NCI-H187 (cell line): ENCODE data around the gene DNASE1L3.

Source experiments
- DNase-seq, 2 experiments: peaks; one replicate each; lab custom pipeline; 2025; lab: John Stamatoyannopoulos, UW

Gene DNASE1L3

DNA sequence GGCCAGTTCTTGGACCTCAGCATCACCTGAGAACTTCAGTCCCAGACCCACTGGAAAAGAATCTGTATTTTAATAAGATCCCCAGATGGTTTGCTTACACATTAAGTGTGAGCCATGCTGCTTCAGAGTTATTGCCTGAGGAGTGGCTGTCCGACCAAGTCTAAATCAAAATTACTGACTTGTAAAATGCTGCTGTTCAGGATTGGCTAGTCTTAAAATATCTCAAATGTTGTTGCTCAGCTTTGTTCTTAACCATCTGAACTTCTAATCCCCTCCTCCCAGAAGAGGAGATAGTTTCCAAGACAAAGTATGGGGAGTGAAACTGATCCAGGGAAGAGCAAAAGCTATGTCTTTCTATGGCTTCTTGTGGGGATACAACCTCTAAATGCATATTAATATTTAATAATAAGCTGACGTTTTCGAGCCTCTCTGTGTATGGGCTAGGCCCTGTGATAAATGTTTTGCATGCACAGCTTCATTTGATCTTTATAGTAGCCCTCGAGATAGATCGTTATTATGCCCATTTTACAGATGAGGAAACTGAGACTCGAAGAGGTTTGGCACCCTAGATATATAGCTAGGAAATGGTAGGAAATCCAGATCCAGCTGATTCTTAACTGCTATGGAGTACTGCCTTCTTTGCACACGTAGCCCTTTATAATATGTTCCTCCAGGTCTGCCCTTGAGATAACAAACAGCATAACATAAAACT lies 52.2 kb downstream of the DNASE1L3 start:
- DNase-seq = no peak

DNA sequence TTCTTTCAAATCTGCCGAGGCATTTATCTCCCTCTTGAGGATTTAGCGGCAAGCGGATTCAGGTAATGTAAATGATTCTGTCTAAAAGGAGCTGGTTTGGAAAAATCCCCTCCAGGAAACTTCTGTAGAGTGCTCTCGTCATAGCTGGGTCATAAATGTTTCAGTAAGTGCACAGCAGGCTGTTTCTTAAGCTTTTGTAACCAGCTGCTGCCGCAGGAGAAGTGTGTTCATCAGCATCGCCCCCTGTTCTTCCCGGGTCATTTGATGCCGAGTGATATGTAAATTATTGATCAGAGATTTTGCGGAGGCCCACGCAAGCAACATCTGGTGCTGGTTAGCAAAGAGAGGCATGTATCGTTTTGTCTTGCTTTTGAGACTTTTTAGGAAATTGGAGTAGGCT lies 53.1 kb downstream of the DNASE1L3 start:
- no peak for DNase-seq

DNA sequence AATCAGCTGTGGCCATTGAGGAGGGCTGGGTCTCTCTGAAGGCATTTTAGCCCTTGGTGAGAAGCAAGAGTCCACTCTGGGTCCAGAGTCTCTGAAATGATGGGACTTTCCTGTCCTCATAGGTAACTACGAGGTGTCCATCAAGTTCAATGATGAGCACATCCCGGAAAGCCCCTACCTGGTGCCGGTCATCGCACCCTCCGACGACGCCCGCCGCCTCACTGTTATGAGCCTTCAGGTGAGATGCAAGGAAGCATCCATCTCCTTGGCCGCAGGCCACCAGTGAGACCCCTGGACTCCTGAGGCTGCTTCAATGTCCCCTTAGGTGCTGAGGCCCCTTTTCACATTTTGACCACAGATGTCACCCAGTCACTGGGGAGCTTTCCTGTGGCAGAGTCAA lies 54.9 kb downstream of the DNASE1L3 start:
- no peak for DNase-seq

DNA sequence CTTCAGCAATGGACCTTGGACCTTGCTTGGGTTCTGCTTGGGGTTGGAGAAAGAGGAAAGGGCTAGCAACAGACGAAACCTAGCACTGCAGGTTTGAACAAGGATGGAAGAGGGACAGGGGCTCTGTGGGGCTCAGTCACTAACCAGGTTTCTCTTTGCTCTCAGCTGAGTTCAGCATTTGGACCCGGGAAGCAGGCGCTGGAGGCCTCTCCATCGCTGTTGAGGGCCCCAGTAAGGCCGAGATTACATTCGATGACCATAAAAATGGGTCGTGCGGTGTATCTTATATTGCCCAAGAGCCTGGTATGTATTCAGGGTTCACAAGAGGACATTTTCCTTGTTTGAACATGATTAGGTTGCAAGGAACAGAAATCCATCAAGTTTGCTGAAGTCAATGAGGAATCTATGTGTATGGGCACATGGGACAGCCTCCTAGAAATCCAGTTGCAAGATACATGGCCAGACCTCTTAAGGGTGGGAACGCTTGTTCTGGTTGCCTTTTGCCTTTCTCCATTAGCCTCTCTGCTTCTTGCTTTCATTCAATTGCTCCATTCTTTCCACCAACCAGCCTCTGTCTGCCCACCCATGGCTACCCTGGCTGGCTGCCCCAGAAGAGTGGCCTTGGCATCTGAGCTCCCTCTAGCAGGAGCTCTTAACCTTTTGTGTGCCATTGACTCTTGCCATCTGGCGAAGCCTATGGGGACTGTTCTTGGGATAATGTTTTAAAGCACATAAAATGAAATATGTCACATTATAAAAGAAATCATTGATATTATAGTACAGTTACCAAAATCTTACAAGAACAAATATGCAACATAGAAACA lies 55.9 kb downstream of the DNASE1L3 start:
- no peak for DNase-seq

DNA sequence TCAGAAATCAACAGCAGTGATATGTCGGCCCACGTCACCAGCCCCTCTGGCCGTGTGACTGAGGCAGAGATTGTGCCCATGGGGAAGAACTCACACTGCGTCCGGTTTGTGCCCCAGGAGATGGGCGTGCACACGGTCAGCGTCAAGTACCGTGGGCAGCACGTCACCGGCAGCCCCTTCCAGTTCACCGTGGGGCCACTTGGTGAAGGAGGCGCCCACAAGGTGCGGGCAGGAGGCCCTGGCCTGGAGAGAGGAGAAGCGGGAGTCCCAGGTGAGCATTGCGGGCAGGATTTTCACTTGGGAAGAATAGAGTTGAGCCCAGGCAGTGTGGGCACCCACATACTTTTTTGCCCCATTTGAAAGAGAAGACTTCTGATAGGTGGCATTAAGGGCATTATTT lies 57.4 kb downstream of the DNASE1L3 start:
- no peak for DNase-seq

DNA sequence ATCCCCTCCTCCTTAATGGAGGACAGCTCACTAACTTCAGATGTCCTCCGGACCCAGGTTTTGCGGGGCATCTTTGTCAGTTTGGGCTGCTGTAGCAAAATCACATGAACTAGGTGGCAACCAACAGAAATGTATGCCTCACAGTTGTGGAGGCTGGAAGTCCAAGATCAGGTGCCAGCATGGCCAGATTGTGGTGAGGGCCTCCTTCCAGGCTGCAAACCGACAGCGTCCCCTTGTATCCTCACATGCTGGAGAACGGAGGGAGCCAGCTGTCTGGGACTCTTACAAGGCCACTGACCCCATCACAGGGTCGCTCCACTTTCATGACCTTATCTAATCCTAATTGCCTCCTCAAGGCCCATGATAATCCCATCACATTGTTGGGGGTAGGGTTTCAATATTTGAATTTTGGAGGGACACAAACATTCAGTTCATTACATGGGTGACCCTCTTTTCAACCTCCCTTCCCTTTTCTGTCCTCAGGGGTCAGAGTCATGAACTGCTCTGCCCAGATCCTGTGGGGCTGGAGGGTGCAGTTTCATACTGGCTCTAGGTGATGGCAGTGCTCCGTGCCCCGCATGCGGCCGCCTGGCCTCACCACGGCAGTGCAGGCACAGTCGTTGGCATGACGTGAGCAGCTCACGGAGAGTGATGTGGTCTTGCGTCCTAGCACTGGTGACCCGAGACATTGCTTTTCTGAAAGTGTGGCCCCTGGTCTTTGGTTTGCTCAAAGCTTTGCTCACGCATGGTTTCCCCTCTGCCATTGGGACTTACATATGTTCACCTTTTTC lies 58.4 kb downstream of the DNASE1L3 start:
- DNase-seq = no peak

DNA sequence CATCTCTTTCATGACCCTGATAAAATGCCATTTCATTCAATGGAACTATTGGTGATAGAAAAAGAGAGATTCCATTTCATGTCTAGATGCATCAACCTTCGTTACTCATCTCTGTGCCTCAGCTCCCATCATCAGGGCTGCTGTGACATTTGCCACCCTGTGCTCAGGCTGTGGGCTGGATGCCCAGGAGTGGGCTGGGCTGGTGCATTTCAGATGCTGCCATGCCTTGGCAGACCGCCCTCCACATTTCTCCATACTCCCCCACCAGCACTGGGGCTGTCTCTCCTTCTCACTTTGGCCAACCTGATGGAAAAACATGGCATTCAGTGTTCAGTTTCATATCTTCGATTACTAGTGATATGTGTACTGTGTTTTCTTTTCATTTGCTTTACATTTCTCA lies 59.1 kb downstream of the DNASE1L3 start:
- DNase-seq = no peak

DNA sequence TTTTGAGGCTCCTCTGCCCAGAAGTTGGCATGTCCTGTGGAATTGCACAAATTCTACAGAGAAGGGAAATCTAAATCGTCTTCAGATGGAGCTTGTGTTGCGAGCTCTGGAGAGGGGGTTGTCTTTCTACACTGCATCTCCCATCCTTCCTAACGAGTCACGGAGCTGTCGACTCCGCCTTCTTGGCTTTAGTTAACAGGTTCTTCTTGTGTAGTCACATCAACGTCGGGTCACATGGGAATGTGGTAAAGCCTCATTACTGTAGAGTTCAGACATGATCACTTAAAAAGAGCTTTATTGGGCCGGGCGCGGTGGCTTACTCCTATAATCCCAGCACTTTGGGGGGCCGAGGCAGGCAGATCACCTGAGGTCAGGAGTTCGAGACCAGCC lies 60.0 kb downstream of the DNASE1L3 start:
- DNase-seq = no peak

DNA sequence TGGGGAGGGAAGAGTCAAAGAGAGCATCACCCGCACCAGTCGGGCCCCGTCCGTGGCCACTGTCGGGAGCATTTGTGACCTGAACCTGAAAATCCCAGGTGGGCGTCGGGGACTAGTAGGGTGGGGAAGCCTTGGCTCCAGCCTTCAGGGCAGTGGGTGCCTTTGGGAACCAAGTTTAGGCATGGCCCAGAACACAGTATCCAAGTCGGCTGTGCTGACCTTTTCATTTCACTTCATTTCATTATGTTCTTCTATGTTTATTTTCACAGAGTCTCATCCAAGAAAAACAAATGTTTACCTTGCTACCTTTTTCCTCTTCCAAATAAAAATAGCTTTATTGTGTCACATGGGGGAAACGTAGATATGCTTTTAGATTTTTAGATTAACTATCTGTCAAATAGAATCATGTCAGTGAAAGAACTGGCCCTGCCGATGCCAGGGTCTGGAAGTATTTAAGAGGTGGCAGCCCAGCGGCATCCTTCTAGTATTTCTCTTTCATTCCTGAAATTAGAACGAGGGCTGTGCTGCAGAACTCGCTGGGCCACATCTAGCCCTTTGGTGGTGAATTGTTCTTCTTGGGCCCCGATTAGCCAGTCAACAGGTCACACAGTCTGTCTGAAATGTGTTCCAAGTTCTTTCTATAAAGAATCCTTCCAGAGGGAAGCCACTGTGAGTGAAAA lies 60.5 kb downstream of the DNASE1L3 start:
- DNase-seq = no peak

DNA sequence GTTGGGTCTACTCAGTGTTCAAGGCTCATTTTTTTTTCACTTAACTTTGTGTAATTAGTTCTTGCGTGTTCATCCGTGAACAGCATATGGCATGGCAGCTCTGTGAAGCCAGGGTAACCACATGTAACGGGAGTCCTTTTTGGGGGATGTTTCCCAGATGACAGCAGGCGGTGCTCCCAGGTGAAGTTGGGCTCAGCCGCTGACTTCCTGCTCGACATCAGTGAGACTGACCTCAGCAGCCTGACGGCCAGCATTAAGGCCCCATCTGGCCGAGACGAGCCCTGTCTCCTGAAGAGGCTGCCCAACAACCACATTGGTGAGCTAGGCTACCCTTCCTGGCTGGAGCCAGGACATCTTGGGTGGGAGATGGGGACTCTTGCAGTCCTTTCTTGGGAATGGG lies 62.7 kb downstream of the DNASE1L3 start:
- no peak for DNase-seq

DNA sequence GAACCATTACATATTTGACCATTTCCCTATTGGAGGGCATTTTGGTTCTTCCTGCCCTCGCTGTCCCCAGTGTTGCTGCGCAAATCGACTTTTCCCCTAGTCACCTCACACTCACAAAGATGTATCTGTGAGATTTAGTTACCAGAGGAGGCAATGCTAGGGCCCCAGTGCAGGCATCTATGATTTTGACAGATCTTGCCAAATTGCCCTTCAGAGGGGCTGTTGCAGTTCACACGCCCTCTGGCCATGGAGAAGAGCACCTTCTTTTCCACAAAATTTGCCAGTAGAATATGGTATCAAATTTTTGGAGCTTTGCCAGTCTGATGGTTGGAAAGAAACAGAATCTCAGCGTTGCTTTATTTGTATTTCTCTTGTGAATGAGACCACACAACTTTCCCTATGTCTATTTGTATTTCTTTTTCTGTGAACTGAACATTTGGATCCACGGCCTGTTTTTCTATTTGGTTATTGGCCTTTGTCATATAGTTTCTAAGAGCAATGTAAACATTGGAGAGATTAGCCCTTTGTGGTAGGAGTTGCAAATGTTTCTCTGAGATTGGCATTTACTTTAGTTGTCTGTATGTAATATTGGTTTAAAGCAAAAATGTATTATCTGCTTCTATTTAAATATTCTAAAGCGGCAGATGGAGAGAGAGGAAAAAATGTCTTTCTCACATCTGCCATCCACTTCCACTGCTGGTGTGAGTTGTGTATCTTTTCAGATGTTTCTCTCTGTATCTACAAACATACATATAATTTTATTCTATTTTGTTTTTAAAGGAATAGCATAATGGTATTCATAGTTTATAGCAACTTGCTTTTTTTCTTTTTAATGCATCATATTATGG lies 66.1 kb downstream of the DNASE1L3 start:
- no peak for DNase-seq

DNA sequence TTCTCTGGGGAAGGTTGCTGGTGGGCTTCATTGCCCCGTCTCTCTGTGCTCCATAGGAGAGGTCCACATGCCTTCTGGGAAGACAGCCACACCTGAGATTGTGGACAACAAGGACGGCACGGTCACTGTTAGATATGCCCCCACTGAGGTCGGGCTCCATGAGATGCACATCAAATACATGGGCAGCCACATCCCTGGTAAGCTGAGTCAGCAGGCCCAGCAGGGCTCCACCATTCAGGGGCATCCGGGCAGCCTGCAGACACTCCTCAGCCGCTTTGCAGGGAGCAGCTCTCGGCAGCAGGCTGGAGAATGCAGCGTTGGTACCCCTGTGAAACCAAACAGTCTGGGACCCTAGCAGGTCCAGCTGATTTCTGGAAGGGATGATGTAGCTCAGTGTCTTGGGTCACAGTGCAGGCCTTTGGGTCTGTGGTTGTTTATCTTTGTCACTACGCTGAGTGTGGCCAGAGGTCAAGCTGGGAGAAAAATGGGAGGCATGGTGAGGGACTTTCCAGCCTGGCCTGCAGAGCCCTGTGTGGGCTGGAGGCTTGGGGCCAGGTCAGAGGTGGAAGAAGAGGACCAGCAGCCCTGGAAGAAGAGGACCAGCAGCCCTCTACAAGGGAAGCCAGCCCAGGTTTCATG lies 67.2 kb downstream of the DNASE1L3 start:
- DNase-seq = no peak
